ENCODE results near the gene HIBCH.

The HIBCH gene

DNA sequence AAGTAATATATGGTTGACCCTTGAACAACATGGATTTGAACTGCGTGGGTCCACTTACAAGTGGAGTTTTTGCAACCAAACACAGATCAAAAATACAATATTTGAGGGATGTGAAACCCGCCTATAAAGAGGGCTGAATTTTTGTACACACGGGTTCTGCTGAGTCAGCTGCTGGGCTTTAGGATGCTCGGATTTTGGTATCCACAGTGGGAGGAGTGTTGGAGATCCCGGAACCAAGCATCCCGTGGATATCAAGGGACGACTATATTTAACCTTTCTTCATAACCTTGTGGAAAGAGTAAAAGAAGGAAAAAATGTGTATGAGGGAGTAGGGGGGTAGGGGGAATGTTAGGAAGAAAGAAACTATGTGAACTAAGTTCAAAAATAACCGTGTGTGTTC is 13.8 kb upstream of the HIBCH start:
- no peak overlapping the region for H2BK5ac ChIP-seq (ENCODE audit: low read length)
- H3K9ac ChIP-seq (ENCODE audit: low read depth, low read length, poor library complexity) = no peak overlapping the region
- no peak overlapping the region for H3K14ac ChIP-seq (ENCODE audit: low read length)
- no peak overlapping the region for H3K4ac ChIP-seq (ENCODE audit: low read length)
- no peak overlapping the region for H3K18ac ChIP-seq (ENCODE audit: low read length)
- no peaks in the 10 kb centered on the region for H3K9me3 ChIP-seq (replicated peaks in 1 of 2; ENCODE audit: control insufficient read depth in 2 of 2, insufficient read depth in 1 of 2, low read depth in 1 of 2, low read length in 2 of 2)
- no peak overlapping the region for H3K4me3 ChIP-seq (ENCODE audit: low read length in 2 of 2)
- no peaks in the 10 kb centered on the region for H3K79me1 ChIP-seq (ENCODE audit: low read depth, low read length)
- no peak for DNase-seq (ENCODE audit: low spot score)
- no peak overlapping the region for H2AK5ac ChIP-seq (ENCODE audit: low read depth, low read length)
- no peak overlapping the region for H2BK12ac ChIP-seq (ENCODE audit: low read length)
- no peak overlapping the region for H3K4me2 ChIP-seq (ENCODE audit: insufficient read depth, low read length, poor library complexity, severe bottlenecking)
- no peak overlapping the region for H4K91ac ChIP-seq (ENCODE audit: low read depth, low read length, poor library complexity)
- H3K4me1 ChIP-seq (ENCODE audit: control insufficient read depth in 2 of 2, insufficient read depth in 1 of 2, low read depth in 1 of 2, low read length in 2 of 2) = no peaks in the 10 kb centered on the region
- no peak overlapping the region for H2AFZ ChIP-seq (ENCODE audit: low read length)
- no peak overlapping the region for H3K23ac ChIP-seq (ENCODE audit: low read depth, low read length, poor library complexity)
- H3K27me3 ChIP-seq (ENCODE audit: control insufficient read depth in 3 of 3, insufficient read depth in 3 of 3, low read depth in 1 of 3, low read length in 3 of 3) = no peaks in the 10 kb centered on the region
- H2BK120ac ChIP-seq (ENCODE audit: low read depth, low read length) = no peak overlapping the region
- H2BK15ac ChIP-seq (ENCODE audit: low read length) = no peak overlapping the region
- no peak overlapping the region for H3K27ac ChIP-seq (replicated peaks; ENCODE audit: low read length)
- no CpG with 5 or more reads among the region's 8 CpGs for WGBS, 2 donors (ENCODE audit: extremely low coverage in 2 of 2, insufficient read length in 2 of 2, insufficient replicate concordance in 1 of 2)
- H4K8ac ChIP-seq (ENCODE audit: low read depth, low read length) = no peak overlapping the region
- no peaks in the 10 kb centered on the region for H3K36me3 ChIP-seq (replicated peaks in 1 of 2; ENCODE audit: control insufficient read depth in 2 of 2, insufficient read depth in 2 of 2, low read length in 2 of 2)

DNA sequence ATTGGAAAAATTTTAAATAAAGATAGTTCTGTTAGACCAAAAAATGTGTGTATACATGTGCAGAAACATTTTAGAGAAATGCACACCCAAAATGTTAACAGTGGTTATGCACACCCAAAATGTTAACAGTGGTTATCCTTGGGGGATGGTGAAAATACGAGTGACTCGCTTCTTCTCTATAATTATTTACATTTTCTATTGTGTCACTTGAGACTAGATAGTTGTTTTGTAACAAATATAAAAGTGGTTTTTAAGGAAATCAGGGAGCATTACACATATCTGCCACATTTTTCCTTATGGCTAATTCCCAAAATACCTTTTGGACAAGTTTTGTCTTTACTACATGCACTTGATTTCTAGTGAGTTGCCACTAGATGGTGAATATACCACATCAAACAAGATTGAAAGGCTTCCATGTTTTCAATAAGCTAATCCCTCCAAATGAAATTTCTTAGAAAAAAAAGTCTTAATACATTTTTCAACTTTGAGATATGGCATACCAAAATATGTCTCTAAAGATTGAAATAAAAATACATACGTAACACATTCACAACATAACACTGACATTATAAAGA is 9.0 kb upstream of the HIBCH start:
- no peak overlapping the region for H3K4ac ChIP-seq (ENCODE audit: low read length)
- H2AFZ ChIP-seq (ENCODE audit: low read length) = no peak overlapping the region
- H3K18ac ChIP-seq (ENCODE audit: low read length) = no peak overlapping the region
- no peak overlapping the region for H2BK15ac ChIP-seq (ENCODE audit: low read length)
- H2BK5ac ChIP-seq (ENCODE audit: low read length) = no peak overlapping the region
- no peaks in the 10 kb centered on the region for H3K79me1 ChIP-seq (ENCODE audit: low read depth, low read length)
- H3K9me3 ChIP-seq (replicated peaks in 1 of 2; ENCODE audit: control insufficient read depth in 2 of 2, insufficient read depth in 1 of 2, low read depth in 1 of 2, low read length in 2 of 2) = no peaks in the 10 kb centered on the region
- no peak overlapping the region for H3K4me3 ChIP-seq (ENCODE audit: low read length in 2 of 2)
- no peak overlapping the region for H3K23ac ChIP-seq (ENCODE audit: low read depth, low read length, poor library complexity)
- no peak for DNase-seq (ENCODE audit: low spot score)
- WGBS, 2 donors (ENCODE audit: extremely low coverage in 2 of 2, insufficient read length in 2 of 2, insufficient replicate concordance in 1 of 2) = no CpG with 5 or more reads among the region's 3 CpGs
- peaks cover 2% of the 10 kb centered on the region in 2 donors for H3K4me1 ChIP-seq (ENCODE audit: control insufficient read depth in 2 of 2, insufficient read depth in 1 of 2, low read depth in 1 of 2, low read length in 2 of 2)
- H2AK5ac ChIP-seq (ENCODE audit: low read depth, low read length) = no peak overlapping the region
- H3K14ac ChIP-seq (ENCODE audit: low read length) = no peak overlapping the region
- no peak overlapping the region for H4K91ac ChIP-seq (ENCODE audit: low read depth, low read length, poor library complexity)
- no peak overlapping the region for H3K9ac ChIP-seq (ENCODE audit: low read depth, low read length, poor library complexity)
- no peak overlapping the region for H2BK12ac ChIP-seq (ENCODE audit: low read length)
- H3K27me3 ChIP-seq (ENCODE audit: control insufficient read depth in 3 of 3, insufficient read depth in 3 of 3, low read depth in 1 of 3, low read length in 3 of 3) = no peaks in the 10 kb centered on the region
- no peaks in the 10 kb centered on the region for H3K36me3 ChIP-seq (replicated peaks in 1 of 2; ENCODE audit: control insufficient read depth in 2 of 2, insufficient read depth in 2 of 2, low read length in 2 of 2)
- no peak overlapping the region for H4K8ac ChIP-seq (ENCODE audit: low read depth, low read length)
- no peak overlapping the region for H3K4me2 ChIP-seq (ENCODE audit: insufficient read depth, low read length, poor library complexity, severe bottlenecking)
- H3K27ac ChIP-seq (replicated peaks; ENCODE audit: low read length) = no peak overlapping the region
- H2BK120ac ChIP-seq (ENCODE audit: low read depth, low read length) = no peak overlapping the region

DNA sequence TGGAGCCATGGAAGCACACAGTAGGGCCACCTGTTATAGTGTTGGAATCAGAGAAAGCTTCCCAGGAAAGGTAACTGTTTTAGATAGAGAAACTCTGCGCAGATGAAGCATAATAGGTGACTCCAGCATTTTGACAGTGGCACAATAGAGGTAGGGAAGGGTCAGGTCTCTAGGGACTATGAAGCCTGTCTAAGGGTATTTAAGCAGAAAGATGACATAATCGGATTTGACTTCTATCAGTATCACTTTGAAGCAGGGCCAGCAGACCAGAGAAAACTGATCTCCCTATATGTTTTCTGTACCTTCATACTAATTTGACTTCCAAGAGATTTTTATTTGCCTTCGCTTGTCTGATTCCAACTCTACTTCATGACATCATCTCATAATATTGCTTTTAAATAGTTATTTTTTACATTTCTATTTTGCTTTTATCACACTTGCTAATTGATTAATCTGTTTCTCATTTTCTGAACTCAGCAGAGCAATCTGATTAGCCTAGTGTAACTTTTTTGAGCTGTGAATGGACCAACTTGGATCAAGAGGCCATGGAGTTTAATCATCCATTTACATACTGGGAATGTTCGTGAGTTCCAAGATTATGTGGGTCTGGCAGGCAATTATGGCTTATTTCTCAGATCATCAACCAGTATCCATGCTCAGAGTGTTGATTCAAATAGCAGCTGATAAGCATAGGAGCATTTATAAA is 8.4 kb upstream of the HIBCH start:
- H3K4ac ChIP-seq (ENCODE audit: low read length) = no peak overlapping the region
- no peak overlapping the region for H3K9ac ChIP-seq (ENCODE audit: low read depth, low read length, poor library complexity)
- H3K27ac ChIP-seq (replicated peaks; ENCODE audit: low read length) = no peak overlapping the region
- H3K4me2 ChIP-seq (ENCODE audit: insufficient read depth, low read length, poor library complexity, severe bottlenecking) = no peak overlapping the region
- H3K36me3 ChIP-seq (replicated peaks in 1 of 2; ENCODE audit: control insufficient read depth in 2 of 2, insufficient read depth in 2 of 2, low read length in 2 of 2) = no peaks in the 10 kb centered on the region
- H3K27me3 ChIP-seq (ENCODE audit: control insufficient read depth in 3 of 3, insufficient read depth in 3 of 3, low read depth in 1 of 3, low read length in 3 of 3) = no peaks in the 10 kb centered on the region
- H3K9me3 ChIP-seq (replicated peaks in 1 of 2; ENCODE audit: control insufficient read depth in 2 of 2, insufficient read depth in 1 of 2, low read depth in 1 of 2, low read length in 2 of 2) = no peaks in the 10 kb centered on the region
- no peak overlapping the region for H2BK12ac ChIP-seq (ENCODE audit: low read length)
- DNase-seq (ENCODE audit: low spot score) = no peak
- no peak overlapping the region for H2BK120ac ChIP-seq (ENCODE audit: low read depth, low read length)
- peaks cover 2% of the 10 kb centered on the region in 2 donors for H3K4me1 ChIP-seq (ENCODE audit: control insufficient read depth in 2 of 2, insufficient read depth in 1 of 2, low read depth in 1 of 2, low read length in 2 of 2)
- no peak overlapping the region for H3K4me3 ChIP-seq (ENCODE audit: low read length in 2 of 2)
- H4K8ac ChIP-seq (ENCODE audit: low read depth, low read length) = no peak overlapping the region
- no peak overlapping the region for H3K14ac ChIP-seq (ENCODE audit: low read length)
- WGBS, 2 donors (ENCODE audit: extremely low coverage in 2 of 2, insufficient read length in 2 of 2, insufficient replicate concordance in 1 of 2) = no CpG with 5 or more reads among the region's 4 CpGs
- no peak overlapping the region for H3K18ac ChIP-seq (ENCODE audit: low read length)
- no peaks in the 10 kb centered on the region for H3K79me1 ChIP-seq (ENCODE audit: low read depth, low read length)
- no peak overlapping the region for H2BK15ac ChIP-seq (ENCODE audit: low read length)
- H2BK5ac ChIP-seq (ENCODE audit: low read length) = no peak overlapping the region
- no peak overlapping the region for H2AK5ac ChIP-seq (ENCODE audit: low read depth, low read length)
- H2AFZ ChIP-seq (ENCODE audit: low read length) = no peak overlapping the region
- H3K23ac ChIP-seq (ENCODE audit: low read depth, low read length, poor library complexity) = no peak overlapping the region
- H4K91ac ChIP-seq (ENCODE audit: low read depth, low read length, poor library complexity) = no peak overlapping the region

DNA sequence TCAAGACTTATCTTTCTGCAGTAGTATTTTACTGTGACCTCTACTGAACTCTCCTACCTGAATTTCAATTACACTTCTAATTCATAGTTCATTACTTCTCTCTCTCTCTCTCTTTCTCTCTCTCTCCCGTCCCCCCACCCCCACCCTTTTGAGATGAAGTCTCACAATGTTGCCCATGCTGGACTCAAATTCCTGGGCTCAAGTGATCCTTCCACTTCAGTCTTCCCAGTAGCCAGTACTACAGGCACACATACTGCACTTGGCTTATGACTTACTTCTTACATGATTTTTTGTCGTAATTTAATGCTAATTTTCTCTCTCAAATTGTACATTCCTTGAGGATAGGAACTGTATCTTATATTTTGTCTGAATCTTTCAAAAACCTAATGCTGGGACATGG is 6.0 kb upstream of the HIBCH start:
- no peak overlapping the region for H4K91ac ChIP-seq (ENCODE audit: low read depth, low read length, poor library complexity)
- H2BK12ac ChIP-seq (ENCODE audit: low read length) = no peak overlapping the region
- no peak overlapping the region for H3K23ac ChIP-seq (ENCODE audit: low read depth, low read length, poor library complexity)
- no peak overlapping the region for H2AK5ac ChIP-seq (ENCODE audit: low read depth, low read length)
- H3K4me3 ChIP-seq (ENCODE audit: low read length in 2 of 2) = no peak overlapping the region
- no peaks in the 10 kb centered on the region for H3K36me3 ChIP-seq (replicated peaks in 1 of 2; ENCODE audit: control insufficient read depth in 2 of 2, insufficient read depth in 2 of 2, low read length in 2 of 2)
- H2BK120ac ChIP-seq (ENCODE audit: low read depth, low read length) = no peak overlapping the region
- H3K14ac ChIP-seq (ENCODE audit: low read length) = no peak overlapping the region
- DNase-seq (ENCODE audit: low spot score) = no peak
- WGBS, 2 donors (ENCODE audit: extremely low coverage in 2 of 2, insufficient read length in 2 of 2, insufficient replicate concordance in 1 of 2) = no CpG with 5 or more reads among the region's 2 CpGs
- H3K79me1 ChIP-seq (ENCODE audit: low read depth, low read length) = no peaks in the 10 kb centered on the region
- no peaks in the 10 kb centered on the region for H3K9me3 ChIP-seq (replicated peaks in 1 of 2; ENCODE audit: control insufficient read depth in 2 of 2, insufficient read depth in 1 of 2, low read depth in 1 of 2, low read length in 2 of 2)
- H3K9ac ChIP-seq (ENCODE audit: low read depth, low read length, poor library complexity) = no peak overlapping the region
- H4K8ac ChIP-seq (ENCODE audit: low read depth, low read length) = no peak overlapping the region
- H3K4me2 ChIP-seq (ENCODE audit: insufficient read depth, low read length, poor library complexity, severe bottlenecking) = no peak overlapping the region
- H3K27ac ChIP-seq (replicated peaks; ENCODE audit: low read length) = no peak overlapping the region
- H2AFZ ChIP-seq (ENCODE audit: low read length) = no peak overlapping the region
- no peak overlapping the region for H2BK15ac ChIP-seq (ENCODE audit: low read length)
- no peak overlapping the region for H2BK5ac ChIP-seq (ENCODE audit: low read length)
- no peaks in the 10 kb centered on the region for H3K27me3 ChIP-seq (ENCODE audit: control insufficient read depth in 3 of 3, insufficient read depth in 3 of 3, low read depth in 1 of 3, low read length in 3 of 3)
- no peak overlapping the region for H3K4ac ChIP-seq (ENCODE audit: low read length)
- H3K18ac ChIP-seq (ENCODE audit: low read length) = no peak overlapping the region
- peaks cover 2% of the 10 kb centered on the region in 2 donors for H3K4me1 ChIP-seq (ENCODE audit: control insufficient read depth in 2 of 2, insufficient read depth in 1 of 2, low read depth in 1 of 2, low read length in 2 of 2)

Measured in neuronal stem cell (in vitro differentiated cells).